ENCODE measurements around the gene GP1BA.

Gene GP1BA

DNA sequence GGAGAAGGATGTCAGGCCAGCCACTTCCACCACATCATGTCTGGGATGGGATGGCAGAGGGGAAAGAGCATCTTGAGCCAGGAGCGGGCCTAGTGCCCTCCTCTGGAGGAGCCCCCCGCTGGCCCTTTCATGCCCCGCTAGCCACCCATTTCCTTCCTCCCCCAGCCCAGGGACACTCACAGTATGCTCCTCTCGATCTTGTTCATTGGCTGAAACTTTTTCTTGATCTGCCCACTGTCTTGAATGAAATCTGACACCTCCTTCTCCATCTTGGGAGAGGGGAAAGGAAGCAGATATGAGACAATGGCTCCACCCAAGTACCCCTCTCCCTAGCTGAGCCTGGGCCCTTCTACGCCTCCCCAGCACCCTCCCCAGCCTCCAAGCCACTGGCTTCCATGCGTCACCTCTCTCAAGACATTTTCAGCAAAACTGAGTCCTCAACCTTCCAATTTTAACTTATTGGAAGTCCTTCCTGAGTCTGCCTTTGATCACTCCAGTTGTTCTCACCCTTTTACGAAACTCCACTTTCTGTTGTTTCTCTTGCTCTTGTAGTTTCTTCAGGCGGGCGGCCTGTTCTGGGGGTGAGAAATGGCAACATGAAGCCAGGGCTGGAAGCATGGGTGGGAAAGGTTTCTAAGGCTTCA is 28.3 kb downstream of the GP1BA start:
- DNase-seq (ENCODE audit: insufficient read length, low spot score) (no peak), FAIRE-seq (no peak)
- TF ChIP-seq POLR2A (IDR thresholded peaks at IDR 0.05; ENCODE audit: low read depth, low read length): no peak

DNA sequence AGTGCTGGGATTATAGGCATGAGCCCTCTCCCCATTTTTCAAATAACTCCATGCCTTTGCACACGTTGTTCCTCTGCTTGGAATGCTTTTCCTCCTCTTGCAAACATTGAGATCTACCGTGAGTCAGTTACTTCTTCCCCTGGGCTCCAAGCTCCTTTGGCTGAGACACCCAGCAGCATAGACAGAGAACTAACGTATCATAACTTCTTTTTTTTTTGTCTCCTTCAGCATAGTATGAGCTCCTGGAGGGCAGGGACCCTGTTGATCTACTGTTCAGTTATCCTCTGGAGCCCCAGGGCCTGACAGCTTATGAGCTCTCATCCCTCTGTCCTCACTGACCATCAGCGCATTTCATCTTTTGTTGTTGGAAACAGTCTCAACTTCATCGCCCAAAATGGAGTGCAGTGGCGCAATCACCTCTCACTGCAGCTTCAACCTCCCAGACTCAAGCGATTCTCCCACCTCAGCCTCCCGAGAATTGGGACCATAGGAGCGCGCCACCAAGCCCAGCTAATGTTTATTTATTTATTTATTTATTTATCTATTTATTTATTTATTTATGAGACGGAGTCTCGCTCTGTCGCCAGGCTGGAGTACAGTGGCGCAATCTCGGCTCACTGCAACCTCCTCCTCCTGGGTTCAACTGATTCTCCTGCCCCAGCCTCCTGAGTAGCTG is 33.4 kb downstream of the GP1BA start:
- FAIRE-seq (no peak), DNase-seq (ENCODE audit: insufficient read length, low spot score) (no peak)
- no peak for TF ChIP-seq POLR2A (IDR thresholded peaks at IDR 0.05; ENCODE audit: low read depth, low read length)

DNA sequence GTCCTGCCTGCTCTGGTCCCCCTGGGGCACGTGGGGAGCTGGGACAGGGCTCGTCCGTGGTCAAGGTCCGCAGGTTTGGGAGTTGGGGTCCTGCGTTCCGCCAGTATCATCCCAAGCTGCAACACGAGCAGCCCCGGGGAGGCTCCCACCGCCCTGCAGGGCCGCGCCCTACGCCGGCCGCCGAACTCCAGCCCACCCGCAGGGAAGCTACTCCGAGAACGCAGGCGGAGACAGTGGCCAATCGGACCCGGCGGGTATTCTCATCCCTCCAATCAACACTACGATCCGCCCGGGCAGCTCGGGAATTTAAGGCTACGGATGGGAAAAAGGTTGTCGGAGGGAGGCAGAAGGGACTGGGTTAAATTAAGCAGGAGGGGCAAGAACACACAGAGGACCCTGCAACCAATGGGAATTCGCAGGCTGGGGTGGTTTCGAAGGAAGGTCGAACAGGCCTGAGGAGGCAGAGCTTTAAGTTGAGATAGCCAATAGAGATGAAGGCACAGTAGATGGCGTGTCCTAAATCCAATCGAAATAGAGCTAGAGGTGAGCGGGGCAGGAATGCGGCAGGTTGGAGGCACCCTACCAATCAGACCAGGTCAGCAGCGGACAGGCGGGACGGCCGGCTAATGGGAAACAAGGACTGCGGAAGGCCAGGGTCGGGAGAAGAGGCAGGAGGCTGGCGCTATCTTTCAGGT is 34.9 kb downstream of the GP1BA start:
- DNase-seq (ENCODE audit: insufficient read length, low spot score) (peak; percentile 98), FAIRE-seq (peak; percentile 94)
- TF ChIP-seq POLR2A (IDR thresholded peaks at IDR 0.05; ENCODE audit: low read depth, low read length): no peak

DNA sequence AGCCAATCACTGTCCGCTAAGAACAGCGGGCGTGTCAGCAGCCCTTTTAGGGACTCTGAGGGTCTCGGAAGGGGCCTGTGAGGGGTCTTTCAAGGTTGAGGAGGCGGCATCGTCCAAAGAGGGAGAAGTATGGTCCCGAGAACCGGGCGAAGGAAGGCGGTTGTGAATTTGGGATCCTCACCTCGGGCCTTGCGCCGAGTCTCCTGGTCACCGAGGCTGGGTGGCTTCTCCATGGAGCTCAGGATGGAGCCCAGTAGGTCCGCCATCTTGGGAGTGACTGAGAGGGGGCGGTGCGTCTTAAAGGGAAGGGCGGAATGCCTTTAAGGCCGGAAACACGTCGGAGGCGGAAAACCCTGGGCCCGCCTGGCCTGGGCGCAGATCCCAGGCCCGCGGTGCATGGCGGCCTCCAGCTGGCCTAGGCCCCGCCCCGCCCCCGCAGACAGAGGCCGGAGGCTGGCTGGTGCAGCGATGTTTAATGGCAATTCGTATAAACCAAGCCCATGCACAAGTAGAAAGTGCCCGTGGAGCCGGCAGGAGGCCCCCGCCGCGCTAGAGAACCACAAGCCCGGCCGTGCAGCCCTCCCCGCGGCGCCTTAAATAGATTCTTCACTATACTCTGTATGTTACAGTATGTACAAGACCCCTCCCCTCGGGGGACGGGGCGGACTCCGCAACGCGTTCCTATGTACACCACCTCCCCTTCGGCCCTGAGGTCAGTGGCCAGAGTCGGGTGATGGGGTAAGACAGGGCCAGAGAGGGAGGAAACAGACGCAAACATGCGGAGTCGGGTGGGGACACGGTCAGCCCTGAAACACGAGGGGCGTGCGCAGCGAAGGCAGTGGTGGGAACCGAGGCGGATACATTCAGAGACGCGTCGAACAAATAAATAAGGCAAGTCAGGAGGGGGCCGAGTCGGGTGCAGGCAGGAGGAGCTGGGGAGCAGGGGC is 35.7 kb downstream of the GP1BA start, which contains the start of gene SPAG7:
TSS of gene SPAG7 (minus strand) at position 279 of the 947 bp plus-strand sequence. CDS start at position 266, 13 bp downstream.
- TF ChIP-seq POLR2A (IDR thresholded peaks at IDR 0.05; ENCODE audit: low read depth, low read length): peak; percentile 40; the same call in 1 of the 2 replicates
- no peak for FAIRE-seq
- DNase-seq (ENCODE audit: insufficient read length, low spot score): peak; percentile 82

DNA sequence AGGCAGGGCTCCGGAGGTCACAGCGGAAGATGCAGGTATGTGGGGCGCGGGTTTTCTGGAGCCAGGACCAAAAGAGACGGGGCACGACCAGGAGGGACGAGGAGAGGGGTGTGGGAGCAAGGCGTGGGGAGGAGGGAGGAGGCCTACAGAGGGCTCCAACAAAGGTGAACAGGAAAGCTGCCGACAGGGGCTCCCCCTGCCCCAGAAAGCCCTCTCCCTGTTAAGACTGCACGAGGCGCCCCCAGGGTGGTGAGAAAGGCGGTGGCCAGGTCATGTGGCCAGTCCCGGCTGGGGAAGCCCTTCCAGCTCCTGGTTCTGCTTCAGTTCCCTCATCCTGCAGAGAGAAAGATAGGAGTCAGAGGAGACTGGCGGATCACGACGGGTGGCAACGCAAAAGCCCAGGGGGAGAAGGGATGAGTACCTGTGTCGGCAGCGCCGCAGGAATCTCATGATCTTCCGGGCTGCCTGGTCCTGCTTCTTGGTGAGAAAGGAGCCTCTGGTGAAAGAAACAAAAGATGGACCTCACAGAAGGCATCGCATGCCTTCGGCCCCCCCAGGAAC is 36.5 kb downstream of the GP1BA start:
- FAIRE-seq: no peak
- no peak for TF ChIP-seq POLR2A (IDR thresholded peaks at IDR 0.05; ENCODE audit: low read depth, low read length)
- no peak for DNase-seq (ENCODE audit: insufficient read length, low spot score)

DNA sequence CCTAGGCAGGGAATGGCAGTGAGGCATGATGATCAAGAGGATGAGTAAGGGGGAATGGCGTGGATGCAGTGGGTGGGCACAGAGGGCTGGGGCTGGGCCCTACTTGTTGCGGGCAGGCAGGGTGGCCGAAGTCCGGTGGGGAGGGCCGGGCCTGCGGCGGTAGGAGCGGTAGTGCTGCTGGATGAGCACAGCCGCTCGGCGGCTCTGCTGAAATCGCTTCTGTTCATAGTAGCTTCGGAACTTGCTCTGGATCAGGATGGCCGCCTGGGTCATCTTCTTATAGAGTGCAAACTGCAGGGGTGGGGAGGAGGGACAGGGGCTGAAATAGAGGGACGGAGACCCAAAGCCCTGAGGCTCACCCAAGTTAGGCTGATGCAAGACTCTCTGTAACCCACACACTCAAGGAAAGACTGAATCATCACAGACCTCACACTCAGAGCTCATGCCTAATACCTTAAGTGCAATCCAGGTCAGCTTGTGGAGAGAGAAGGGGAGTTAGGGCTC is 37.0 kb downstream of the GP1BA start:
- TF ChIP-seq POLR2A (IDR thresholded peaks at IDR 0.05; ENCODE audit: low read depth, low read length): no peak
- FAIRE-seq: no peak
- DNase-seq (ENCODE audit: insufficient read length, low spot score): no peak

DNA sequence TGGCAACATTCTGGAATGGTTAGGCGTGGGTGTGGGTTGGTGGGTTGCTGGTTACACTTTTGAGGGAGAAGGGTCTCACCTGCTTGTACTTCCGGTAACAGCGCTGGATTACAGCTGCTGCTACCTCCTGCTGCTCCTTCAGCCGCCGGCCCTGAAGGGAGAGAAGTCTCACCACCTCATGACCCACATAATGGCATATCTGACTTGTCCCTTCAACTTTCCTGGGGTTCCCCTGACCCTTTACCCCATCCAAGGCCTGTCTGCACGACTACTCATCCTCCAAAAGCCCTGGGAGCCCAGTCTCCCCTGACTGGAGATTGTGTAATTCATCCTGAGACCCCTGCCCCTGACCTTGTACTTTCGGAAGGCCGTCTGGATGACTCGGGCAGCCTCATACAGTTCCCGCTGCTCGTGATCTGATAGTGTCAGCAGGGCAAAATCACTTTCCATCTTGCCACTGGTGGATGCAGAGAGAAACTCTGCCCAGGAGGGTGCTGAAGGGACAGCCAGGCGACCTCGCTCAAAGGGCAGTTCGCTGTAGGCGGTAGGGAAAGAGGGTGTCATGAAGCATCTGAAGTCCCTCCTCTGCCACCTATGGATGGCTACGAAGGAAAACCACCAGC is 37.6 kb downstream of the GP1BA start:
- DNase-seq (ENCODE audit: insufficient read length, low spot score) (no peak), FAIRE-seq (no peak)
- no peak for TF ChIP-seq POLR2A (IDR thresholded peaks at IDR 0.05; ENCODE audit: low read depth, low read length)

DNA sequence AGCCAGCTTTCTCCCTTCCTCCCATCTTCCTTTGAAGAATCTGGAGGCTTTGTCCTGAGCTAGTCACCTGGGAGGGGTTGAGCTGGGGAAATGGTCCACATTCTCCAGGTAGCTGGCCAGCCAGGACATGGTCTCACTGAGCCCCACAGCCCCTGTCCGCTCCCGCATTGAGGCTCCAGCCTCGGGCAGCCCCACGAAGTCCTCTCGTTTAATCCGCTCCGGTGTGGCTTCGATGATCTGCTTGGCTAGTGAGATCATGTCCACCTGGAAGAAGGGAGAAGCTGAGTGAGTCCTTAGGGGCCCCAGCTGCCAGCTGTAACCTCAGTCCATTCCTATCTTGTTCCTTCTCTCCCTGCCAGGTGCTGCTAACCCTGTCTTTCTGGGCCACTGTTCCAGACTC is 38.2 kb downstream of the GP1BA start:
- DNase-seq (ENCODE audit: insufficient read length, low spot score) (no peak), FAIRE-seq (no peak)
- TF ChIP-seq POLR2A (IDR thresholded peaks at IDR 0.05; ENCODE audit: low read depth, low read length): no peak

DNA sequence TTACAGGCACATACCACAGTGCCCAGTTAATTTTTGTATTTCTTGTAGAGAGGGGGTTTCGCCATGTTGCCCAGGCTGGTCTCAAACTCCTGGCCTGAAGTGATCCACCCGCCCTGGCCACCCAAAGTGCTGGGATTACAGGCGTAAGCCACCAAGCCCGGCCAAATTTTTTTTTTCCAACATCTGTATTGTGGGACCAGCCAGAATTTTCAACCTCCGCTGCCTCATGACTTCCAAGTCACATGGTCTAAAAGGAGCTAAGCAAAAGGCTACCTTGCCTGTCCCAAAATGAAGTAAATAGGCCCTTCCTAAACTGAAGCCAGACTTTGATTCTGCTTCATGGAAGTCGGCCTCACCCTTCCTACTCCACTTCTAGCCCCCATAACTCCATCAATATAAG is 39.7 kb downstream of the GP1BA start:
- FAIRE-seq: no peak
- no peak for TF ChIP-seq POLR2A (IDR thresholded peaks at IDR 0.05; ENCODE audit: low read depth, low read length)
- DNase-seq (ENCODE audit: insufficient read length, low spot score): no peak

DNA sequence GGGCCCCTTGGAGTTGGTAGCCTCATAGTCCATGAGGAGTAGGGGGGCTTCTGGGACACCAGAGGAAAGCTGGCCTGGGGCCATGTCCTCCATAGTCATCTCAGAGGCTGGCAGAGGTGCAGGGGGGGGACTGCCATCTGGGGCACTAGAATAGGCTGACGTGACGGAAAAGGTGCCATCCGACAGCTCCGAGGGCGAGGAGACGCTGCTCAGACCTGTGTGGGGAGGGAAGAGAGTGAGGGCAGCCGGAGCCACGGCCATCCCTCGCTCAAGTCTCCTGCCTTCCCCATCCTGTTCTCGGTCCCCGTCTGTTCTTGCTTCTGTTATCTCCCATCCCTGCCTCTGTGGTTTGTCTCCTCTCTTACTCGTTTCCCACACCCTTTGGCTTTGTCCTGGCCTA is 40.2 kb downstream of the GP1BA start:
- TF ChIP-seq POLR2A (IDR thresholded peaks at IDR 0.05; ENCODE audit: low read depth, low read length): no peak
- FAIRE-seq (no peak), DNase-seq (ENCODE audit: insufficient read length, low spot score) (no peak)

DNA sequence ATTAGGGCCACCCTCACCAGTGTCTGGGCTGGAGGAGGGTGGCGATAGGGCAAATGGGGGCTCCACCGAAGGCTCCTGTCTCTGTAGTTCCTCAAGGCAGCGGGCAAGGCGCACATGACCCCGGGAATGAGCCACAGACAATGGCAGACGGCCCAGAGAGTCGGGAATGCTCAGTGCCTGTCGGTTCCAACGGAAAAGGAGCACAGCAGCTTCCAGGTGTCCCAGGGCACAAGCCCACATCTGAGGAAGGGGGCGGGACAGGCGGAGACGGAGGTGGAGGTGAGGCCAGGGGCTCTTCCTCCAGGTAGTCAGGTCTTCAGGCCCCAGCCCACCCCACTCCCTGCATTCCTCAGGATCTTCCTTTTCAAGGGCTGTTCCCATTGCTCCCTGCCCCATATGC is 40.7 kb downstream of the GP1BA start:
- TF ChIP-seq POLR2A (IDR thresholded peaks at IDR 0.05; ENCODE audit: low read depth, low read length): no peak
- DNase-seq (ENCODE audit: insufficient read length, low spot score) (no peak), FAIRE-seq (no peak)

DNA sequence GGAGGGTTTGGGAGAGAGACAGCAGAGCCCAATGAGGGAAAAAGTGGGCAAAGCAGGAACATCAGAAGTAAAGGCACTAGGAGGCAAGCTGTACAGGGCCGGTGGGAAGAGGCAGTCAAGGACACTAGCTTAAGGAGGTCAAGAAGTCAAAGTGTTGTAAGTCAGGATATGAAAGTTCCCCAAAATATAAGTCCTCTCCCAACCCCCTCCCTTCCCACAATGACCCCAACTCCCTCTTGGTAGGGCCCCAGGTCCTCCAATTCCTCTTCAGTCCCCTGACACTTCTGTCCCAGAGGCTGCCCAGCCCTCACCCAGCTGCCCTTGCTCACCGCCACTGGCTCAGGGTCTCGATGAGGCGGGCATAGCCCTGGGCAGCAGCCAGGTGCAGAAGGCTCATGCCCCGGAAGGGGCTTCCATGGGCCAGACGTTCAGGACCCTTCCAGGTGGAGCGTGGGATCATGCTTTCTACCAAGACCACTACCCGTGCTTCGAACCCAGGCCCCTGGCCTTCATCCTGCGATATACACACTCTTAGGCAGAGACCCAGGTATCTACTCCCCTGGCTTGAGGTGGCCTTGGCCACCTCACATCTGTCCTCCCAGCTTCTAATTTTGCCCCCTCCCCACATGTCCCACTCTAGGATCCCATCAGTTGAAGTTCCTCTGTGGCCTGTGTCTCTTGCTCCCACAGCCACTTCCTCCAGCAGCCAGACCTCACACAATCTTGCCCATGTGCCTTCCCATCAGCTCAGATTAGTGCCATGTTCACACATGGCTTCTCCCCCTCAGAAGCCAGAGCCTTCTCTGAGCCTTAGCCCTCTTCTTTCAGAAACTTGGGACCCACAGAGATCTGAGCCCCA is 41.4 kb downstream of the GP1BA start:
- DNase-seq (ENCODE audit: insufficient read length, low spot score): no peak
- no peak for FAIRE-seq
- TF ChIP-seq POLR2A (IDR thresholded peaks at IDR 0.05; ENCODE audit: low read depth, low read length): no peak

Measured in H54 (cell line).